IPS-NIHi7 (cell line): ENCODE measurements around the gene SLC29A1.
"Not testable (repeated sequence)": the region's sequence is repeated elsewhere in the genome, so short reads cannot be mapped to it uniquely, and the experiment has no call there.

ENCODE experiments used
- DNase-seq: peaks from one replicate; pipeline ENCODE4 v3.0.0; 2012; ENCODE audit warnings: mixed read lengths; ENCODE audit errors: extremely low spot score

The SLC29A1 gene

DNA sequence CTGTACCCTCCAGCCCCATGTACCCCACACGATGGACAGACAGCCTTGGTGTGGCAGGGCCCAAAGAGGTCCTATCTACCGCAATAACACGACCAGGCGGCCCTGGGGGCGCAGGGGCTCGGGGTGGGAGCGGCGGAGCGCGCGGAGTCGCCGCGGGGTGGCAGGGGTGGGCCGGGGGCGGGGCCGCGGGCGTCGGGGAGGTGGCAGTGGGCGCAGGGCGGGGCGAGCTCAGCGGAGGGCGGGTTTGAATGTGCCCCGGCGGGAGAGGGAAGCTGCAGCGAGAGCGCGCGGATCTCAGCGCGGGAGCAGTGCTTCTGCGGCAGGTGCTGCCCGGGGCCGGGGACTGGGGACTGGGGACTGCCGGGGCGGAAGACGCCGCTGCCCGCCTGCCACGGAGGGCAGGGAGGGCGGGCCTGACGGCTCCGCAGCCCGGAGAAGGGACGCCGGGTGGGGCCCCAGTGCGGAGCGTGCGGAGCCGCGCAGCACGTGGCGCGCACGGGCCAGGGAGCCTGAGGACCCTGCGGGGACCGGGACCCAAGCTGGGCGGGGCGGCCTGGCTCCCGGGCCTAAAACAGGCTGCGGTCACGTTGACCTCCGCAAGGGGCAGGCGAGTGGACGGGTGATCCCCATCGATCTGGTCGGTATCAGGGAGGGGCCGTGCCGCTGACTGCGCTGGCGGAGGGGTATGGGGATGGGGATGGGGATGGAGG is at the start of gene SLC29A1:
SLC29A1 (plus strand) TSS at position 277 of the 710 bp plus-strand sequence. CDS start 3,719 bp downstream, outside the sequence.
- peak; percentile 88 for DNase-seq

DNA sequence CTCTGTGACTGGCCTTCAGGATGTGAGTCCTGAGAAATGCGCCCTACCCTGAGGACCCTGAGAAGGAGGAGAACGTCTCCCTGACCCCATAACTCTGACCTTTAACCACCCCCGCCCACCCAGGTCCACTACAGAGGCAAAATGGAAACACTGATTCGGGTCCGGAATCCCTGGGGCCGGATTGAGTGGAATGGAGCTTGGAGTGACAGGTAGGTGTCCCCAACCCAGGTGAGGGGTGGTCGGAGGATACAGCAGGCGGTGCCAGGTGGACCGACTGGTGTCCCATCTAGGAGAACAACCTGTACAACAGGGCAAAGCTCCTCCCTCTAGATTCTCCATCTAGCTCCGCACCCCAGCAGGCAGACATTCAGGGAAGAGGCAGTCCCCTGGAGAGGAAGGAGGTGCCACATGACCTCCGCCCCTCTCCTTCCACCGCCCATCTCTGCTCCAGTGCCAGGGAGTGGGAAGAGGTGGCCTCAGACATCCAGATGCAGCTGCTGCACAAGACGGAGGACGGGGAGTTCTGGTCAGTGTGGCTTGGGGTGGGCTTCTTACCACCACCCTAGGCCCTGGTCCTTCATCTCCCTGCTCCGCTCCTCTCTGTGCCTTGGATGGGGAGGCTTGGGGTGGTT is 47.1 kb upstream of the SLC29A1 start:
- DNase-seq, result no peak

DNA sequence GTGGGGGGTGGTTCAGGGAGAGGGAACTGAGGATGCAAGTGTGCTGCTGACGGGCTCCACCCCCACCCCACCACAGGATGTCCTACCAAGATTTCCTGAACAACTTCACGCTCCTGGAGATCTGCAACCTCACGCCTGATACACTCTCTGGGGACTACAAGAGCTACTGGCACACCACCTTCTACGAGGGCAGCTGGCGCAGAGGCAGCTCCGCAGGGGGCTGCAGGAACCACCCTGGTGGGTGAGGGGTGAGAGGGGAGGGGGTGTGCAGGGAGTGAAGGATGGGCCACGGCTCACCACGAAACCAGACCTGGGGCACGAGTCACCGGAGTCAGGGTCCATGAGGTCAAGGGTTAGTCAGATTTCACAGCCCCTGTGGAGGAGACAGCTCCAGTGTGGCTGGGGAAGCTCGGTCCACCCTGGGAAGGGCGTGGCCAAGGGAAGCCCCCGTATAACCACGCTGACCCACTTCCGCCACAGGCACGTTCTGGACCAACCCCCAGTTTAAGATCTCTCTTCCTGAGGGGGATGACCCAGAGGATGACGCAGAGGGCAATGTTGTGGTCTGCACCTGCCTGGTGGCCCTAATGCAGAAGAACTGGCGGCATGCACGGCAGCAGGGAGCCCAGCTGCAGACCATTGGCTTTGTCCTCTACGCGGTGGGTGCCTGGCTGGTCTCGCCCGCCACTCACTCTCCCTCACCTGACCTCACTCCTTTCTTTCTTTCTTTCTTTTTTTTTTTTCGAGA is 46.5 kb upstream of the SLC29A1 start:
- no peak for DNase-seq

DNA sequence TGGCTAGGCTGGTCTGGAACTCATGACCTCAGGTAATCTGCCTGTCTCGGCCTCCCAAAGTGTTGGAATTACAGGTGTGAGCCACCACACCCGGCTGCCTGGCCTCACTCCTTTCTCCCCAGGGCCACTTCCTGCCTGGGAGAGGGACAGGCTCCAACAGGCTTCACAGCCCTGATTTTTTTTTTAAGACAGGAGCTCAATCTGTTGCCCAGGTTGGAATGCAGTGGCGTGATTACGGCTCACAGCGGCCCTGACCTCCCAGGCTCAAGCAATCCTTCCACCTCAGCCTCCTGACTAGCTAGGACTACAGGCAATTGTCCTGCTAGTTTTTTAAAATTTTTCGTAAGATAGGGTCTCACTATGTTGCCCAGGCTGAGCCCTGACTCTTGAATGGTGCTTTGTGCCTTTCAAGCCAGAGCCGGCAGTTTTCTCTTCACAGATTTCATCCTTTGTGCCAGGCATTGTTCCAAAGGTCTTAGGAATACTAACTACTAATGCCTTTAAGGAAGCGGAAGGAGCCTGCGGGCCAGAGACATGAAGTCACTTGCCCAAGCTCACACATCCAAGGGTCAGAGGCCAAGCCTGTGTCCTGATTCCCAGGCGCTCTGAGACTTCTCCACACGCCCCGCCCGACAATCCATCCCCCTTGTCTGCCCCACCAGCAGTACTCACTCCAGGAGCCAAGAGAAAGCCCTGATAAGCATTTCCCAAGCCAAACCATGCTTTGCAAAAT is 45.5 kb upstream of the SLC29A1 start:
- no peak for DNase-seq

DNA sequence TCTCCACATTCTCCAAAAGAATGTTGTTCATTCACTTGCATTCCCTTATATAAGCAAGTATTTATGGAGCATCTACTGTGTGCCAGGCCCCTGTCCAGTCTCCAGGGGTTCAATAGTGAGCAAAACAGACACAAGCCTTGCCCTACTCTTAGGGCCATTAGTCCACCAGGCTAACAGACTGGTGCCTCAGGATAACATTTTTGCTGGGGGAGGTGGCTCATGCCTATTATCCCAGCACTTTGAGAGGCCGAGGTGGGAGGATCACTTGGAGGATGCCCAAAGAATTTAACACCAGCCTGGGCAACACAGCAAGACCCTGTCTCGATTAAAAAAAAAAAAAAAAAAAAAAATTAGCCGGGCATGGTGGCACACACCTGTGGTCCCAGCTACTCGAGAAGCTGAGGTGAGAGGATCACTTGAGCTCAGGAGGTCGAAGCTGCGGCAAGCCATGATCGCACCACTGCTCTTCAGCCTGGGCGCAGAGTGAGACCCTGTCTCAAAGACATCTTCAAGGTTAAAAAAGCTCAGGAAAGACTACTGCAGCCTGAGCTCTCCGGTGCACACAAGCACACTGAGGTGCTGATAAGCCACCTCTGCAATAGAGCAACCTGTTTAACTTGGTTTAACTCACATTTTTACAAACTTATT is 44.8 kb upstream of the SLC29A1 start:
- no peak for DNase-seq

DNA sequence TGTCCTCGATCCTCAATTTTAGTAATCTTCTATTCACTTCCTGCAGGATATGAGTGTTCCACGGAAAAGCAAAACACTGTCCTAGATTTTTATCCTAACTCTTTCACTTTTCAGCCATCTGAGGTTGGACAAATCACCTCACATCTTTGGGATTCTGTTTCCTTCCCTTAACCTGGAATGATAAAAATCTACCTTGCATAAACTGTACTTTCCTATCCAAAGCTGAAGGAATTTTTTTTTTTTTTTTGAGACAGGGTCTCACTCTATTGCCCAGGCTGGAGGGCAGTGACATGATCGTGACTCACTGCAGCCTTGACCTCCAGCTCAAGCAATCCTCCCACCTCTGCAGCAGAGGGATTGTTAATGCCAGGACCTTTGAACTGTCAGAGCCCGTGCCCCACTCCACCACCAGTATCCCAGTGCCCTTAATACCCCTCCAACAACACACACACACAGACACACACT is 44.3 kb upstream of the SLC29A1 start:
- DNase-seq, result no peak

DNA sequence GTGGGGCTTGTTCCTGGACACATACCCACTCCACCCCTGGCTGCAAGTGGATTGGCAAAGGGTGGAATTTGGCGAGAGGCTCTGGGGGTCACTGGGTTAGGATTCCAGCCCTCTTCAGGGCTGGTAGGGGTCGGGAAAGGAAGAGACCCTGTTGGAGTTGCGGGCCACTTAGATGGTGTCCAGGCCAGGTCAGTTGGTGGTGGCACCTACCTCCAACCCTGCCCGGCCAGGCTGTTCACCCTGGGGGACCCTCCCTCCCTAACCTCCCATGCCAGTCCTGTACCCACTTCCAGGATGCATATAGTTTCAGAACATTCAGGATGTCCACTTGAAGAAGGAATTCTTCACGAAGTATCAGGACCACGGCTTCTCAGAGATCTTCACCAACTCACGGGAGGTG is 43.7 kb upstream of the SLC29A1 start:
- DNase-seq, result no peak

DNA sequence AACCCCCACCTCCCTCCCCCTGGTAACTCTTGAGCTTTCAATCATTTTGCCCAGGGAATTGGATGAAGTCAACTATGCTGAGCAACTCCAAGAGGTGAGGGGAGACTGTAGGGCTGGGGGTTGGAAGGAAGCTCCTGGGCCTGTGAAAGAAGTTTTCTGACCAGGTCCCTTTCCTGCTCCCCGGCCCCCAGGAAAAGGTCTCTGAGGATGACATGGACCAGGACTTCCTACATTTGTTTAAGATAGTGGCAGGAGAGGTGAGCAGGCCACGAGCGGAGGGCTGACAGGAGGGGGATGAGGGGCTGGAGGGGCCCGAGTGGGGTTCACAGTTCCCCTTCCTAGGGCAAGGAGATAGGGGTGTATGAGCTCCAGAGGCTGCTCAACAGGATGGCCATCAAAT is 43.0 kb upstream of the SLC29A1 start:
- DNase-seq, result no peak

DNA sequence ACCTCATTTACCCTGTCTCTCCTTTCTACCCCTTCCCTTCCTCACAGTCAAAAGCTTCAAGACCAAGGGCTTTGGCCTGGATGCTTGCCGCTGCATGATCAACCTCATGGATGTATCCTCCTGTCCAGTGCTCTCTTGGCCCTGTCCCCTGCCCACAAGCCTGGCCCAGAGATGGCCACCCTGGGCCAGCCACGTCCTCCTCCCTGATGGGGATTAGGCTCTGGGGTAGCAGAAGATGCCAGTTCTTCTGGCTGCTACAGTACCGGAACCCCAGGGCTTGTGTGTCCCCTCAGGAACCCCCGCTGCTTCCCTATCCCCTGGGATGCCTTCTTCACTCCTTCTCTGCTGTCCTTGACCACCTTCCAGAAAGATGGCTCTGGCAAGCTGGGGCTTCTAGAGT is 42.5 kb upstream of the SLC29A1 start:
- peak; percentile 7 for DNase-seq

DNA sequence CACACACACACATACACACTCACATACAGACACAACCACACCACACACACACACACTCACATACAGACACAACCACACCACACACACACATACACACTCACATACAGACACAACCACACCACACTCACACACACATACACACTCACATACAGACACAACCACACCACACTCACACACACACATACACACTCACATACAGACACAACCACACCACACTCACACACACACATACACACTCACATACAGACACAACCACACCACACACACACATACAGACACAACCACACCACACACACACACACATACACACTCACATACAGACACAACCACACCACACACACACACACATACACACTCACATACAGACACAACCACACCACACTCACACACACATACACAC is 41.6 kb upstream of the SLC29A1 start:
- not testable (repeated sequence) for DNase-seq

DNA sequence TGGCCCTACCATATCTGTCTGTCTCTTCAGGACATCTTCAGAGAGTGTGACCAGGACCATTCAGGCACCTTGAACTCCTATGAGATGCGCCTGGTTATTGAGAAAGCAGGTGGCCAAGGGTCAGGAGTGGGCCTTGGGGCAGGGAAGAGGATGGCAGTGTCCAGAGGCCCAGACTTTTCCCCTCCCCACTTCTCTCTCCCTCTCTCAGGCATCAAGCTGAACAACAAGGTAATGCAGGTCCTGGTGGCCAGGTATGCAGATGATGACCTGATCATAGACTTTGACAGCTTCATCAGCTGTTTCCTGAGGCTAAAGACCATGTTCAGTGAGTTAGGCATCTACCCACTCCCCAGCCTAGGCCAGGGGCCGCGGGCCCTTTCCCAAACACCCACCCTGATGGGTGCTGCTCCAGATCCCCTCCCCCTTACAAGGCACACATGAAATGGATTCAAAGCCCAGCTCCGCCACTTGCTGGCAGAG is 40.4 kb upstream of the SLC29A1 start:
- no peak for DNase-seq

DNA sequence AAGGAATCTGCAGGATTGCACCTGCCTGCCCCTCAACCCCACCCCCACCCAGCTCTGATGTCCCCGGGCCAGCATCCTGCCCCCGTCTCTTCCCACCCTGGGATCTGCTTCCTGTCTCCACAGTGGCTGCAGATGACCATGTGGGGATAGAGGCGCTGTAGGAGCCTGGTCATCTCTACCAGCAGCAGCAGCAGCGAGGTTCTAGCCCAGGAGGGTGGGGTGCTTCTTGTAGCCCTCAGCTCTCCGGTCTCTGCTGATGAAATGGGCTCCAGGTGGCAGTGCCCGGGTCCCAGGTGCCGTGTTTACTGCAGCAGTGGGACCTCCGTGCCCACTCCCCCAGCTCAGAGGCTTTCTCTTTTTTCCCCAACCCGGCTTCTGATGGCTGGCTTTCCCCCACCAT is 39.6 kb upstream of the SLC29A1 start:
- DNase-seq, result peak; percentile 35

DNA sequence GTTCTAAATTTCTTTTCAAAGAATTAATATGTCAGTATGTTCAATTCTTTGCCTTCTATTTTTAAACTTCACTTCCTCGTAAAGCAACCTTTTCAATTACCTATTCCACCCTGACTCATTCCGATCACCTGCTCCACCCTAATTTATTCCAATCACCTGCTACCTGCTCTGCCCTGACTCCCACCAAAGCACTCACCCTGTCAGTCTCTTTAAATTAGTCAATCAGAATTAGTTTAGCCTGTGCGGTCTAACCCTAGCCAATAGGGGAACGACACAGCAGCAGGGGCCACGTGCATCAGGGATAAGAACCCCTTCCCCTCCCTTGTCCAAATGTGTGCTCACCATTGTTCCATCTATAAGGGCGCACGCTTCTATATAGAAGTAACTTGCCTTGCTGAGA is 38.0 kb upstream of the SLC29A1 start:
- DNase-seq, result not testable (repeated sequence)

DNA sequence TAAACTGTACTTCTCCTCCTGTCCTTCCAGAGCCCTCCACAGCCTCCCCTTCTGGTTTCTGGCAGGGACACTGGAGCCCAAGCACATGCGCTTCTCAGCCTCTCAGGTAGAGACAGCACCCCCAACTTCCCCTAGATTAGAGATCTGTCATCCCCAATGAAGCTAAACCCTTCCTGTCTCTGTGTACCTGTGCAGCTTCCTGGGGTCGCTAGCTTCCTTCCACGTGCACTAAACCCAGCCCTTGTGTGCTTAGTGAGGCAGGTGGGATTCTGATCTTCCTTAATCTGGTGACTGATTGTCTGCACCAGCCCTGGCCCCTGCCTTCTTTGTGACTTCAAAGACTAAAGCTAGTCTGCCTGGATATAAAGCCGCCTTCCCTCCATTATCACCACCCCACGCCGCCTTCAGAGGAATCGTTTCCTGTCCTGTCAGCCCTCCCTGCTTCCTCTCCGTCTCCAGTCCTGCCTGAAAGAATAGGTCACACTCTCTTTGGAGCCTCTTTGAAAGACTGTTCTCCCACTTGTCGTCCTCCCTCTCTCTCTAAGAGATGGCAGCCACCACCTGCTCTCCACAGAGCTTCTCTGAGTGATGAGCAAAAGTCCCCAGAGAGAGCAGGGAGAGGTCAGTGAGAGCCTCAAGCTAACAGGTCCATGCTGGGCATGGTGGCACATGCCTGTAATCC is 37.3 kb upstream of the SLC29A1 start:
- peak; percentile 35 for DNase-seq

DNA sequence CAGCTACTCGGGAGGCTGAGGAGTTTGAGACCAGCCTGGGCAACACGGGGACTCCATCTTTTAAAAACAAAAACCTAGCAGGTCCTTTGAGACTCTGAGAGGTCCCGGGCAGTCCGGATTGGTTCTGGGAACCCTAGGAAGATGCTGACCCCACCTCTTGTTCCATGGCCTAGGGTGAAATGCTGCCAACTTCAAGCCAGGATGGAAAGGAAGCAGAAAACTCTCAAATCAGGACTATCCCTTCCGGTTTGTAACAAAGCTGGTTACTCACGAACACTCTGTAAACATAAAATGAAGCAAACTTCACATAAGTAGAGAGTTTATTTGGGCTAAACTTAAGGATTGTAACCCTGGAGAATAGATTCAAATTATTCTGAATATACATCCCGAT is 36.8 kb upstream of the SLC29A1 start:
- DNase-seq, result no peak

DNA sequence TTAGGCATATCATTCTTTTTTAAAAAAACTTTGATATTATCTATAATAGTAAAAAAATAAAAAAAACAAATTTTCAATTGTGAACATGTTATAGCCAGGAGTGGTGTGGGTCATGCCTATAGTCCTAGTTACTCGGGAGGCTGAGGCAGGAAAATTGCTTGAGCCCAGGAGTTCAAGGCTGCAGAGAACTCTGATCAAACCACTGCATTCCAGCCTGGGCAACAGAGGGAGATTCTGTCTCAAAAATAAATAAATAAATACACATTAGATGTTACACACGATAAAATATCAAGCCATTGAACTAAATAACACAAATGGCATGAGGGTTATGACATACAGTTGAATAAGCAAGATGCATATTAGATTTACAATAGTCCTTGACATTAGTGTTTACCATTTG is 34.6 kb upstream of the SLC29A1 start:
- DNase-seq, result no peak

DNA sequence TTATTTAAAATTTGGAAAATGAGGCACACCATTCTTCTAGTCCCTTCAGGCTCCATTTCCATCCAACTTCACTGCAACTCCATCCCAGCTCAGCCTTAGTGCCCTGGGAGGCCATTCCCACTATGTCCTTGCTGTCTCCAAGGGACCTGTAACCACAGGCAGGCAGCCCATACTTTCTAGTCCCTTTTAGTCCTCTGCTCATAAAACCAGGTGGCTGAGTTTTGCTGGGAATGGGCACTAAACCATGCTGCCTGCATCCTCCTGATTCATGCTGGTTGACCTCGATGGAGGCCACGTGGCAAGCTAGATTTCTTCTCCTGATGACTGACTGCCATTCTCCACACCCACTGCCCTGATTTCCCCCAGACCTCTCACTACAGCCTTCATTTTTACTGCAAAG is 34.1 kb upstream of the SLC29A1 start:
- no peak for DNase-seq

DNA sequence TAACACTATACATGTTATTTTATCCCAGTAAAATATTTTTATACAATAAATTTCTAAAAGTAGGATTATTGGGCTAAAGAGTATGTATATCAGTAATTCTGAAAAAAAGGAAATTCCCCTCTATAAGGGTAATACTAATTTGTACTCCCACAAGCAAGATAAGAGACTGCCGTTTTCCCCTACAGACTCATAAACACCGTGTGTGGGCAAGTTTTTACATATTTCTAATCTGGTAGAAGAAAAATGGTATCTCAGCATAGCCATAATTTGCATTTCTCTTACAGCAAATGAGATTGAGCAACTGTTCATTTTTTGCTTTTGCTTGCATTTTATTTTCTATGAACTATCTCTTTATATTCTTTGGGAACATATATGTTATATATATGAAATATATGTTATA is 32.7 kb upstream of the SLC29A1 start:
- no peak for DNase-seq

DNA sequence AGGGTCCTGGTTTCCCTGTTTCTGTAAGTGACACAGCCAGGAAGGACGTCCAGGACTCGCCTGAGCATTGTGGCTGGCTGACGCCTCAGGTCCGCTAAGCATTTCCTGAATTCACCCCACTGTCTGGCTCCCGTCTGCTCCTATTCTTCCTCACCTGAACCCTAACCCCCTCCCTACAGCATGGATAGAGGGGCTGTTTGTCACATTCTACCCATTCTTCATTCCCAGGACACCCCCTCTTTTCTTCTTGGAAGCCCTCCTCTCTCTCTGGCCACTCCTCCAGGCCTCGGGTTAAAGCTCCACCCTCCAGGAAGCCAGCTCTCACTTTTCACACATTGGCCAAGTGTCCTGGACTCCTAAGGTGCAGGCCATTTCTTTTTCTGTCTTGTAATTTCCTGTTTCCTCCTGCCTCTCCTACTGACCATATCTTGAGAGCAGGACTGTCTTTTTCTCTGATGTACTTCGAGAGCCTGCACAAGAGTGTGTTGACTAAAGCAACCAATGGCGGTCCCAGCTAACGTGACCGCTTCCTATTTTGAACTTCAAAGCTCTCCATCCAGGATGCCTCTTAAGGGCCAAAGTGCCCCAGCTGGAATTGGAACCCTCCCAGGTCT is 30.9 kb upstream of the SLC29A1 start:
- DNase-seq, result peak; percentile 67

DNA sequence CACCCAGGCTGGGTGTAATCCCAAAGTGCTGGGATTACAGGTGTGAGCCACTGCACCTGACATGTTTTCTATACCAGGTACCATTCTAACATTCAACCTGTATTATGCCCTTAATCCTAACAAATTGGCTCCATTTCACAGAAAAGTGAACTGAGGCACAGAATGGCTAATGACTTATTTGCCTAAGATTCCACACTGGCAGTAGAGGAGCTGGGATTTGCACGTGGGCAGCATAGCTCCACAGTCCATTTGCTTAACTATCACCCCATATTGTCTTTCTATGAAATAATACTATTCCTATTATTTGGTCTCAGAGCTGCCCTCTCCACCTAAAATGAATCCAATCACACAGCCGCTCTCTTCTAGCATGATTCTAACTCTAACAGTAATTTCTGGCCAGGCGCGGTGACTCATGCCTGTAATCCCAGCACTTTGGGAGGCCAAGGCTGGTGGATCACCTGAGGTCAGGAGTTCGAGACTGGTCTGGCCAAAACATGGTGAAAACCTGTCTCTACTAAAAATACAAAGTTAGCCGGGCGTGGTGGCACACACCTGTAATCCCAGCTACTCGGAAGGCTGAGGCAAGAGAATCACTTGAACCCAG is 30.0 kb upstream of the SLC29A1 start:
- no peak for DNase-seq
